ENCODE results near the gene VSIG10. TPM values are rescaled to one million over a fixed set of nuclear protein-coding genes. Genes with fewer than 3 reads are reported as not detected.
A peak's percentile ranks its signal among the peaks of the same experiment; 100 is the strongest.

Gene VSIG10
- total RNA-seq, 4 donors from 2014 or later = 20.4 to 25.9 (median 23.6) TPM

GRCh38 chr12:118035190-118036041, 68.4 kb downstream of the VSIG10 start:
- no peak for DNase-seq (ENCODE audit: low spot score in 2 of 2)
- Histone ChIP-seq H3K9me3 (no peaks in the 10 kb centered on the region), H3K4me3 (no peak overlapping the region), H3K27me3 (no peaks in the 10 kb centered on the region), H3K4me1 (no peaks in the 10 kb centered on the region), H3K27ac (no peak overlapping the region), H3K36me3 (peaks cover 100% of the 10 kb centered on the region)
- TF ChIP-seq POLR2A (IDR thresholded peaks at IDR 0.05) (no peak), POLR2AphosphoS5 (IDR thresholded peaks at IDR 0.05) (no peak), CTCF (IDR thresholded peaks at IDR 0.05) (no peak), EP300 (IDR thresholded peaks at IDR 0.05) (no peak)
- 78% methylated on average over 9 of the region's 9 CpGs for WGBS

- DNase-seq (ENCODE audit: low spot score in 2 of 2) = no peak
- Histone ChIP-seq H3K27me3 (no peaks in the 10 kb centered on the region), H3K9me3 (no peaks in the 10 kb centered on the region), H3K36me3 (peaks cover 98% of the 10 kb centered on the region), H3K27ac (no peak overlapping the region), H3K4me1 (no peaks in the 10 kb centered on the region), H3K4me3 (no peak overlapping the region)
- 81% methylated on average over 5 of the region's 5 CpGs for WGBS
- no peak for TF ChIP-seq CTCF (IDR thresholded peaks at IDR 0.05)
- no peak for TF ChIP-seq EP300 (IDR thresholded peaks at IDR 0.05)
- no peak for TF ChIP-seq POLR2A (IDR thresholded peaks at IDR 0.05)
- TF ChIP-seq POLR2AphosphoS5 (IDR thresholded peaks at IDR 0.05) = no peak
Measured at GRCh38 chr12:118034429-118035189, 69.2 kb downstream of the VSIG10 start.

- TF ChIP-seq POLR2A (IDR thresholded peaks at IDR 0.05) (no peak), CTCF (IDR thresholded peaks at IDR 0.05) (no peak), EP300 (IDR thresholded peaks at IDR 0.05) (no peak), POLR2AphosphoS5 (IDR thresholded peaks at IDR 0.05) (peak in 1 of 3 donors; percentile 38)
- Histone ChIP-seq H3K9me3 (no peaks in the 10 kb centered on the region), H3K27me3 (no peaks in the 10 kb centered on the region), H3K4me1 (no peaks in the 10 kb centered on the region), H3K36me3 (peaks cover 96% of the 10 kb centered on the region), H3K4me3 (no peak overlapping the region), H3K27ac (no peak overlapping the region)
- DNase-seq (ENCODE audit: low spot score in 2 of 2) = no peak
- 64% methylated on average over 5 of the region's 5 CpGs for WGBS
Measured at GRCh38 chr12:118033902-118034301, 69.9 kb downstream of the VSIG10 start.

- no peaks in the 10 kb centered on the region for H3K27me3 ChIP-seq
- H3K27ac ChIP-seq = no peak overlapping the region
- 76% methylated on average over 5 of the region's 5 CpGs for WGBS
- H3K4me3 ChIP-seq = no peak overlapping the region
- no peaks in the 10 kb centered on the region for H3K9me3 ChIP-seq
- no peaks in the 10 kb centered on the region for H3K4me1 ChIP-seq
- peaks cover 94% of the 10 kb centered on the region for H3K36me3 ChIP-seq
- TF ChIP-seq POLR2A (IDR thresholded peaks at IDR 0.05) (no peak), CTCF (IDR thresholded peaks at IDR 0.05) (no peak), EP300 (IDR thresholded peaks at IDR 0.05) (no peak), POLR2AphosphoS5 (IDR thresholded peaks at IDR 0.05) (no peak)
- no peak for DNase-seq (ENCODE audit: low spot score in 2 of 2)
Measured at GRCh38 chr12:118033323-118033722, 70.5 kb downstream of the VSIG10 start.

GRCh38 chr12:118032188-118032587, 71.6 kb downstream of the VSIG10 start:
- no peak for DNase-seq (ENCODE audit: low spot score in 2 of 2)
- no peaks in the 10 kb centered on the region for H3K9me3 ChIP-seq
- no peak overlapping the region for H3K4me3 ChIP-seq
- H3K36me3 ChIP-seq = peaks cover 94% of the 10 kb centered on the region
- no peaks in the 10 kb centered on the region for H3K4me1 ChIP-seq
- no peak overlapping the region for H3K27ac ChIP-seq
- no peak for TF ChIP-seq CTCF (IDR thresholded peaks at IDR 0.05)
- no peak for TF ChIP-seq POLR2AphosphoS5 (IDR thresholded peaks at IDR 0.05)
- TF ChIP-seq POLR2A (IDR thresholded peaks at IDR 0.05) = no peak
- TF ChIP-seq EP300 (IDR thresholded peaks at IDR 0.05) = no peak
- no peaks in the 10 kb centered on the region for H3K27me3 ChIP-seq
- 94% methylated on average over 7 of the region's 7 CpGs for WGBS

All from suprapubic skin (tissue), 4 donors.